ENCODE results near the gene RSU1.
"Not testable (repeated sequence)": the region's sequence is repeated elsewhere in the genome, so short reads cannot be mapped to it uniquely, and the experiment has no call there.

RSU1 gene

DNA sequence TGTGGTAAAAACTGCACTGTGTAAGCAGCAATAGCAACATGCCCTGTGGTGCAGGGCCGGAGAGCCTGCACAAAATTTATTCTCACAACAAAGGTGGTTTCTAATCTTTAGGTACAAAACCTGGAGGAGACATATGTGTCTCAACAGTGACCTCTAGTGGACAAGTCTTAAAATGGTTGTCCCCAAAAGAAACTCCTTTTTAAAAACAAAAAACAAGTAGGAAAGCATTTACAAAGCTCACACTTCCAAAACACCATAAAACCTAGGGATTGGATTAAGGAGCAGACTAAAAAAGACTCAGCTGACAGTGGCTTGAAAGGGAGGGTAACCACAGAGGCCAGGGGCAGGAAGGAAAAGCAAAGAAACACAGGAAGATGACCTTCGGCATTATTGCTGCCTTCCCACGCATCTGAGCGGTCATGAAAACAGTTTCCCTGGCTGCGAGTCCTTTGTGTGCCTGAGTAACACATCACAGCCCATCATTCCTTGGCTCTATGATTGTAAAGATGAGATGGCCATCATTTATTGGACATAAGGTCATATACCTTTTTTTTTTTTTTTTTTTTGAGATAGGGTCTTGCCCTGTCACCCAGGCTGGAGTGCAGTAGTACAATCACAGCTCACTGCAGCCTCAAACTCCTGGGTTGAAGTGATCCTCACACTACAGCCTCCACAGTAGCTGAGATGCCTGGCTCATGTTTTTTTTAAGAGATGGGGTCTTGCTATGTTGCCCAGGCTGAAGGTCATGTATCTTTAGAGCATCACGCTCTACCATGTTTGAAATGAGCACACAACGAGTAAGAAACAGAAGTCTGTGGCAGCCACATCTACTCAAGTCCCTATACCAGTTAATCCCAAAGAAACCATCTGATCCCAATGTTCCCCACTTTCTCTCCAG, 39.5 kb downstream of the RSU1 start:
- no peak for DNase-seq

DNA sequence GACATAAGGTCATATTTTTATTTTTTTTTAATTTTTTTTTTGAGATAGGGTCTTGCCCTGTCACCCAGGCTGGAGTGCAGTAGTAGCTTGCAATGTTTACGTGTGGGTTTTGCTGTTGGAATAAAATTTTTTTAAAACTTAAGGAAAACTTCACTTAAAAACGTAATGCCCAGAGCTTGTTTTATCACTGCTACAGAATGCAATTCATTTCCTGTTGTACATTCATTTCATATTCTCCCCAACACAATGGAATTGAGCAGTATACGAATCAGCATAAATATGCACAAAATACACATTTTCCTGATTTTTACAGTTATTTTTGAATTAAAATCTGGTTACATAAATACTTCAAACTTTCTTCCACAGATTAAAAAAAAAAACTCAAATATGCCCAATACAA, 40.3 kb downstream of the RSU1 start:
- no peak for DNase-seq

DNA sequence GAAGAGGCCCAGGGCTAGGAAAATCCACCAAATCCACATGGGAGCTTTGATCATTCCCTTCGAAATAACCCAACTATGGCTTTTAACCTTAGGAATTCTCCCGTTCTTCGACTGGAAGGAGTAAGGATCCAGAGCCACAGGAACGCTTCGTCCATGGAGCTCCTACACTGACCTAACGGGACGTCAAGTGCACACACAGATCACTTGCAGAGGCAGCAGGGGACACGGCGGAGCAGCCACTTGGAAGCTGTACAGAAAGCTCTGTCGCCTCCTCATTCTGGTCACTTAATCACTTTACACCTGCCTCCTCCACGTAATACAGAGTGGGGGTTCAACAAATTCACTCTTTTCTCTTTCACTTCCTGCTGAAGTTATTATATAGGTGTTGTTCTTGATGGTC, 43.9 kb downstream of the RSU1 start:
- no peak for DNase-seq

DNA sequence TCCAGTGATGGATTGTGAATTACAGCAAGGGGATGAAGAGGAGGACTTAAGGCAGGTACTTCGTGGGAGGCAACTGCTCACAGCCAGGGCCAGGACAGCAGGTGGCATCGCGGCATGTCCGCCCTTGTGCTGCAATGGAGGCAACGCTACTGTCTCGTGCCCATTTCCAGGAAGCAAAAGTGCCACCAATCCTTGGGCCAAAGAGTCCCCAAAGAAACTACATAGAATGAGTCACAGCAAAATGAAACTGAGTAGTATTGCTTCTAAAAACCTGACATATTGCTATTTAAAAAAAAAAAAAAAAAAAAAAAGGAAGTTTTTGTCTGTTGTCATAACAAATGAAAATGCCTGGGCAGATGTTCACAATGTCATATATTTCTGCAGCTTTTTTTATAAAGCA, 46.6 kb downstream of the RSU1 start:
- DNase-seq, result no peak

DNA sequence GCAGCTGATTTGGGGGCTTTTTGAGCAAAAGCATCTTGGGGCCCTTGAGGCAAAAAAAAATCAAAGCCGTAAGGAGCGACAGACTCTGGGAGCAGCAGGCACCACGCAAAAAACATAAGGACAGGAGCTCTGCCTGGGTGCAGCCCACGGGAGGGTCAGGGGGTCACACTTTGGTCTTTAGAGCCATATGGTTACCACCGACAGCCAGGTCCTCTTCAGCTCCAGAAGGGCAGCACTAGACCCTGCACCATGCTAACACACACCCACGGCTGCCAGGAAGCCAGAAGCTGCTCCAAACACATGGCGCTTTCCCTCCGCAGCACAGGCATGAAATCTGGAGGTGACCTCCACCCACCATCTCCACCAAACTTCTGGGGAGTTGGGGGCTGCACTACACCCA, 47.1 kb downstream of the RSU1 start:
- DNase-seq, result no peak

DNA sequence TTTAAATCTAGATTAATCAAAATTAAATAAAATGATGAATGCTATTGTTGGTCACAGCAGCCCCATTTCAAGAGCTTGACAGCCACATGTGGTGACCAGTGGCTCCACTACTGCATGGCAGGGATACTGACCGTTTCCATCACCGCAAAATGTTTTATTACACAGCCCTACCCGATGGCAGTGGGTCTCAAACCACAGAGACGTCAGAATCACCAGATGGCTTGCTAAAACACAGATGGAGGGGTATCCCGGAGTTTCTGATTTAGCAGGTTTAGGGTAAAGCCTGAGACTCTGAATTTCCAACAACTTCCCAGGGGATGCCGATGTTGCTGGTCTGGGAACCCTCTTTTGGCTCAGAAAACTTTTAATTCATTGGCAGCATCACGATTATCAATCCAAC, 47.9 kb downstream of the RSU1 start:
- DNase-seq, result no peak

DNA sequence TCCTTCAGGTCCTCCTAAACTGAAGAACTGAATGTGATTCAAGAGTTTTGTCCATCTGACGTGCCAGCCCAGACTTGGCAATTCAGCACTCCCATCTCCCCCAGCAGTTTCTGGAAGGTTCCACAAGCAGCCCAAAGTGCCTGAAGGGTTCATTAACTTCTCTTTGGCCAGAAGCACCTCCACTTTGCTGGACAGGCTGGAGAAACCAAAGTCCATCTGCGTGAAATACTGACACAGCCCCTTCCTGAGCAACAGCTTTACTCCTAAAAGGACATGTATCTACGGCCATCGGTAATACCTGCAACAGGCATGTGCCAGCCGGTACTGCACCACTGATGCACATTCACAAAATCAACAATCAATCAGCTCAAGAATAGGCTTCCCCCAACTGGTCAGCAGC, 48.5 kb downstream of the RSU1 start:
- no peak for DNase-seq

DNA sequence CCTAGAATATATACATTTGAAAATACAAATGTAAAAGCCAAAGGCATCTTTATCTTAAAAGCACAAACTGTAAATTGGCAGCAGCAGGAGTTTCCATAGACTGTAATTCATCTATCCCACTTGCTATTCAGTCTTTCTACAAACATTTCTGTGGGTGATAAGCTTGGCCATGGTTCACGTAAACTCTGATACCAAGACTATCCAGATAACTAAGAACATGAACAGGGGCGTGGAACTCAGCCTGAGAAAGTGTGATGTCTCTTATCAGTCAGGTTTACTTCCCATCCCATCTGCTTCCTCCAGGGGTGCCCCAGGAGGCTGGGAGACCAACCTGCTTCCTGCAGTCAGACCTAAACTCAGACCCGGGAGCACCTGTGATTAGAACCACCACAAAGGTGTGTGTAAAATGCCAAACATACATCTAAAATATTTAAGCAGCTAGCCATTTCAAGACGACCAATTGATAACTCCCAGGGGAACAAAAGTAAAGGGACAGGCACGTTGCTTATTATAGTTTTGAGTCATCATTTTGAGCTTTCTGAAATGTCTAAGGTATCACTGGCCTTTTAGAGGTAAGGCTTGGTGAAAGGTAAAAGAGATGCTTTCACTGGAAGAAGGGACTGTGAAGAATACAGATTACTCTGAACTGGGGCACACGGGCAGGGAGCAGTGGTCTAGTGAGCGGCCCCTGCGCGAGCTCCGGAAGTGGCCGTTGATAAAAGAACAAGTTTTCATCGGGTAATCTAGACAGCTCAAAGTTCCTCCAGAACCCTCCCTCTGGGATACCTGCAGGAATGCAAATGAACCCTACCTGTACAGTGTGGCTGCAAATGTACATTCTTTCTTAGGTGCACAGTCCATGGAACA, 51.5 kb downstream of the RSU1 start:
- DNase-seq, result no peak

DNA sequence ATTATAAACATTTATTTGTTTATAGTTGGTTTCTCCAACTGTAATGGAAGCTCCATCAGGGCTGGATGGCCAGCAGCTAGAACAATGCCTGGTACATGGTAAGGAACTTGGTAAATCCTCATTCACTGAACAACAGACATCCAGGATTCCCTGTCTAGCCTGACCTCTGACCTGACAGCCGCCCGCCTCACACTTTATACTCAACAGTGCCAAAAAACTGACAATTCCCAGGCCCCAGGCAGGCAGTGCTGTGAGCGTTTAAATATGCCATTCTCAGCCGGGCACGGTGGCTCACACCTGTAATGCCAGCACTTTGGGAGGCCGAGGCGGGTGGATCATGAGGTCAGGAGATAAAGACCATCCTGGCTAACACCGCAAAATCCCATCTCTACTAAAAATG, 55.9 kb downstream of the RSU1 start:
- no peak for DNase-seq

DNA sequence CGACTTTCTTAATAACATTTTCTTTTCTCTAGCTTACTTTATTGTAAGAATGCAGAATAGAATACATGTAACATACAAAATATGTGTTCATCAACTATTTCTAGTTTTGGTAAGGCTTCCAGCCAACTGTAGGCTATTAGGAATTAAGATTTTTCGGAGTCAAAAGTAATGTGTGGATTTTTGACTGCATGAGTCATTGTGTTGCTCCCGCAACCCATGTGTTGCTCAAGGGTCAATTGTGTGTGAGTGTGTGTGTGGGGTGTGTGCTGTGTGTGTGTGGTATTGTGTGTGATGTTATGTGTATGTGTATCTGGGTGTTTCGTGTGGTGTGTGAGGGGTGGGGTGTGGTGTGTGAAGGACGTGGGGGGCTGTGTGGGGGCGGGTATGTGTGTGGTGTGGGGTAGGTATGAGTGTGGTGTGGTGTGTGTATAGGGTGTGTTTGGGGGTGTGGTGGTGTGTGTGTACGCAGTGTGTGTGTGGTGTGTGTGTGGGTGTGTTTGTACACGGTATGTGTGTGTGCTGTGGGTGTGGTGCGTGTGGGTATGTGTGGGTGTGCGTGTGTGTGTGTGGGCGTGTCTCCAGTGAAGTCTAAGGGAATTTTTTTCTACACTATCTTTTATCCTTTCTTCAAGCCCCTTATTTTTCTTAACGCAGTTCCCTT, 60.5 kb downstream of the RSU1 start:
- DNase-seq, result no peak

DNA sequence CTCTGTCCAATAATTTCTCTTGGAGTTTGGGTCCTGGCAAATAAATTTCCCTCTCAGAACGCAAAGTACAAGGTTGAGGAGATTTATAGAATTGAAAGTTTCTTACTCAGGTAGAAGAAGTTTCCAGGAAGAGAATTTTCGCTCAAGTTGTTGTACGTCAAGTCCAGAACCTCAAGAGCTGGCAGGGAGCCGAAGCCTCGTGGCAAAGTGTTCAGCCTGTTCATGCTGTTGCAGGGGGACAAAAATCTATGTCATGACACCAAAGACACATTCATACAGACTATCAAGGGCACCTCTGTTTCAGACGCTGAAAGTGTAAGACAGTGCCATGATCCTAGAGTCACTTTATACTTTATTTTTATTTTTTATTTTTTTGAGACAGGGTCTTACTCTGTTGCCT, 62.5 kb downstream of the RSU1 start:
- DNase-seq, result no peak

DNA sequence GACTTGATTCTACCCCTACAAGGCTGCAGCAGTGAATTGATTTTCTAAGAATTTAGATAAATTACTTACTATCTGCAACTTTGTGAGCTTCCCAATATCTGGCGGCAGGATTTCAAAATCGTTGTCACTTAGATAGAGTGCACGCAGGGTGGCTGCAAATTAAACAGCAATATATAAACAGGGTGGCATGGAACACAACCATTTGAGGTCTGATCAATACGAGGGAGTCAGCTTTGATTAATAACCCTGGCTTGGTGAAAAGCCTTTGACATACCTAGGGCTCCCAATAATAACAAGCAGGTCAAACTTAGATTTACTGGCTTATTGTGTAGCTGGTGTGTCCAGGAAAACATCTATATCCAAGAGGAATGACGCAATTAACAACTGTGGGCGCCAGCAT, 64.4 kb downstream of the RSU1 start:
- not testable (repeated sequence) for DNase-seq

DNA sequence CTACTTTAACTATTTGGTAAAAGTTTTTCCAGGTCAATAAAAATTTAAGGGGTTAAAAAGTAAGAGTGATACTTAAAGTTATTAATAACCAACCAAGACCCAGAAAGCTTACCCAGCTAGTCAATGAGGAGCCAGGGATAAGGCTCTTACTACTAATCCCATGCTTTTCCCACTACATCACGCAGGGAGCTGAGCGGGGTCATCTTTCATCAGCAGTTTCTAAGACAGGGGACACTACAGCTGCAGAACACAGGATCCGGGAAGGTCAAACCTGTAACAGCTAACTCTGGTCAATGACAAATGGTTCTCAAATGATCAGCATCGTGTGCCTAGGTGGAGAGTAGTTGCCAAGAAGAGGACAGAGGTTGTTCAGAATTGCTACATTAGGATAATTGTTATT, 65.1 kb downstream of the RSU1 start:
- no peak for DNase-seq

DNA sequence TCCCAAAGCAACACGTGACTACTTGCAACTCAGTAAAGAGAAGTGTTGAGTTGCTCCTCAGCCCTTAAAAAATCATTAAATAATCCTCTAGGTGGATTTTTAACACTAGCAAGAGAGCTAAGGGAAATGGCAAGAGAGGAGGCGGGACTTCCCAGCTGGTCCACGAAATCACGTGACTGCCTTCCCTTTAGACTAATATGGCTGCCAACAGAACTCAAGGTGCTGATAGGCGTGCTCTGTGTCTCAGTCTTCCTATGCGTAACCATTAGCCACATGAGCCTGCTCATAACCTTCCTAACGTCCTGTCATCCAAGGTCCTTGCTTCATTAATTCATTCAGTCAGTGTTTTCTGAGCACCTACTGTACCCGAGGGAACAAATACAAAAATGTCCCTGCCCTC, 66.0 kb downstream of the RSU1 start:
- no peak for DNase-seq

DNA sequence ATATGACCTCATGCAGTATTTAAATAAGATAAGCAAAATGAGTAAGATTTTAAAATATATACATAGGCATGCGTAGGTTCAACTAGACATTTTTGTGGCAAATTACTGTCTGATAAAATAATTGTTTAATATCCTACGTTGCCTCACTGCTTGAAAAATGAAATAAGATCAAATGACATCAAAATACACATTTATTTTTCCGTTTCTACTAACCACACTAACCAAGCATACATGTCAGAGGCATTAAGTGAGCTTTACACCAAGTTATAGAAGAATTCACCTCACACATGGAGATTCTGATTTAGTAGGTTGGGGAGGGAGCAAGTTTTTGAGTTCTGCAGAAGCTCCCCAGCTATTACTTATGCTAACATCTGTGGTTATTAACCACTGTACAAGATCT, 66.8 kb downstream of the RSU1 start:
- no peak for DNase-seq

DNA sequence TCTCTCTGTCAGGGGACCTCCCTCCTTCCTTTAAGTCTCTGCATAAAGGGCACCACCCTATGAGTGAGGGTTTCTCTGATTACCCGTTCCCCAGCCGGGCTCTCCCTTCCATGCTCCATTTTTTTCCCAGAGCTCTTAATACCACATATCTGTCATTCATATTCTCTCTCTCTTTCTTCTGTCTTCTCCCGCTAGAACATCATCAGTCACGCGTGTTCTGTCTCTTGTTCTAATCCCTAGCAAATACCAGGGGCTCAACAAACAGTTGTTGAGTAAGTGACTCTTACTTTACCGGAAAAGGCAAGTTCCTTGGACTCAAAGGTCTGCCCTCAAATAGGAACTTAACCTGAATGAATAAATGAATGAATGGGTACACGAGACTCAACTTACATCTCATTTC, 68.5 kb downstream of the RSU1 start:
- no peak for DNase-seq

DNA sequence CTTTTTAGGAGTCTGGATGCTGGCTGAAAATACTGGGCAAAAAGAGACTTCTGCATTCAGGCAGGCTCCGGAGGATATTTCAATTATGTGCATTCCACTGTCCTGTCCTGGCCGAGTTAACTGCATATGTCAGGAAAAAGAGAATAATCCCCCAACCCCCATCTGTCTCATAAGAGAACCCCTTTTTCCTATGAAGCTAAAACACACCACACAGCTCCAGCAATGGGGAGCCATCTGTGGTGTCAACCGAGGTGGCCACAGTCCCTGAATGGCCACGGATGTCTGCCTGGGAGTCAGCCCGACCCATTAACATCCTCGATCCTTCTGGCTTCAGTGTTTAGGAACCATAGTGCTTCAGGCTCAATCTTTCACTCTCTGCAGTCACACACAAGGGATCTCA, 70.4 kb downstream of the RSU1 start:
- no peak for DNase-seq

DNA sequence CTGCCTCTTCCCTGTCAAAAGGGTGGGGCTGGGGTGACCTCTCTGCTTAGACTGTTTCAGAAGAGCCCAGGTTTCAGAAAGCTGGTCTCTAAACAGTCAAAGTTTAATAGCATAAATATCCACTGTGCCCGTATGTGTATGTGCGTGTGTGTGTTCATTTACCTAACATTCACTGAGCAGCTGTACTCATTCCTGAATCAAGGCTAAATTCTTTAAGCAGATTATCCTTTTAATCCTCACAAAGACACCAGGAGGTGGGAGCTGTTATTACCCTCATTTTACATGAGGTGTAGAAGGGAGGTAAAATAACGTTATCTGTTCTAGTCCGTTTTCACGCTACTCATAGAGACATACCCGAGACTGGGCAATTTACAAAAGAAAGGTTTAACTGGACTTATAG, 72.2 kb downstream of the RSU1 start:
- no peak for DNase-seq

DNA sequence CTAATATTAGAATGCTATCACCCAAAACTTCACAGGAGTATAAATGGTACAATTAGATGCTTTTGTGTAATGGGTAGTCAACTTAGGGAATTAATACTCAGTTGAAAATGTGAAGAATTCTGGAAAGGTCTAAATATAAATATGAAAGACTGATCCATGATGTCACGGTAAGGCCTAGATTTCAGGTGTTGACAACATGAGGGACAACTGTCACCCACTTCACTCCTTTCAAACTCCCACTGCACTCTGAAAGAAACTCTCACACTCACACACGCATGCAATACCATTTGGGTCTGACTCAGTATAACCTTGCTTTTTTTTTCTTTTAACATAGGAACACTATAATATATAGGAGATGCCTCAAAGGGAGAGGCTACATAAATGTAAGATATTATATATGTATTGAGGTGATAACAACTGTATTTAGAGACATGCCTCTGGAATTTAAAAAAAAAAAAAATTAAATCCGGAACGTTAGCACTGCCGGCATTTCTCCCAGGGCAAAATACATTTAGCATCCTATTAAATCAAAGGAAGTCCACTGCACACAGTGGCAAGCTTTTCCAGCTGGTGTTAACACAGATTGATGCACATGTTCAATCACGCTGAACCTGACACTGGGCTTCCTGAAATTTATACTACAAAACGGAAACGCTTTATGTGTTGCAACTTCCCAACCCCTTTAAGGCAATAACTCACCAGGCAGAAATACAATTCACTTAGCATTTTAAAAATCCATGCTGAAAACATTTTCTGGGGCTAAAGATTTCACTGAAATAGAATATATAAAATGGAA, 74.9 kb downstream of the RSU1 start:
- no peak for DNase-seq

DNA sequence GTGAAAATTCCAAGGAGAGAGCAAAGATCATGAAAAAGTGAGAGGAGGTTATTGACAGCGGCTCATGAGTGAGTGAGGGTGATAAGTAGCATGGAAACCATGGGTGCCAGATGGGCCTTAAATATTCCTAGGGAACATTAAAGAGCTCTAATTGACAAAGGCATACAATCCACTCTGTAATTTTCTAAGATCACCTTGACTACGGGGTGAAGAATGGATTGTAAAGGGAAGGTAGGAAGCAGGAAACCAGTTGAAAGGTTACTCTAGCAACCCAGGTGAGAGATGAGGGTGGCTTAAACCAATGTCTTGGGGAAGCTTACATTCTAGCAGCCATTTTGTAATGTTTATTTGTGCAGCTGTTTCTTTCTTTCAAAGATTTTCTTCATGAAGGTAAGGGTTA, 75.7 kb downstream of the RSU1 start:
- DNase-seq, result no peak

DNA sequence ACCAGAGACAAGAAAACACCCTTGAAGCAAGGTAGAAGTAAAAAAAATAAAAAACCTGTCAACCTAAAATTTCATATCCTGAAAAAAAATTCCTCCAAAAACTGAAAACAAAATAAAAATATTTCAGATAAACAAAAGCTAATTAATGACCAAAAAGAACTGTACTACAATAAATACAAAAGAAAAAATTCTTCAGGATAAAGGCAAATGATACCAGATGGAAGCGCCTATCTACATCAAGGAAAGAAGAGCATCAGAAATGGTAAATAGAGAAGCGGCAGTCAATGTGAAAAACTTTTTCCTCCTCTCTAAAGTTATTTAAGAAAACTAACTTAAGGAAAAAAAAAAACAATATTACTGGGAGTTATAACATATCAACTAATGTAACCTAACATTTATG, 79.8 kb downstream of the RSU1 start:
- DNase-seq, result no peak

DNA sequence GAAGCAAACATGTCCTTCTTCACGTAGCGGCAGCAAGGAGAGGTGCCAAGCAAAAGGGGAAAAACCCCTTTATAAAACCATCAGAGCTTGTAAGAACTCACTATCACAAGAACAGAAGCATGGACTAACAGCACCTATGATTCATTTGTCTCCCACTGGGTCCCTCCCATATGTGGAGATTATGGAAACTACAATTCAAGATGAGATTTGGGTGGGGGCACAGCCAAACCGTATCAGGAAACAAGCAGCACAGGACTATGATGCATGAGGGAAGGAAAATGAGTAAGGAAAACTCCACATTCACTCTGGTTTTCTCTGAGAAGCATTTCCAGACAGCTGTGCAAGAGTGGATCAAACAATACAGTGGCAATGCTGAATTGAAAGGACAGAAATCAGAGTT, 81.6 kb downstream of the RSU1 start:
- no peak for DNase-seq

DNA sequence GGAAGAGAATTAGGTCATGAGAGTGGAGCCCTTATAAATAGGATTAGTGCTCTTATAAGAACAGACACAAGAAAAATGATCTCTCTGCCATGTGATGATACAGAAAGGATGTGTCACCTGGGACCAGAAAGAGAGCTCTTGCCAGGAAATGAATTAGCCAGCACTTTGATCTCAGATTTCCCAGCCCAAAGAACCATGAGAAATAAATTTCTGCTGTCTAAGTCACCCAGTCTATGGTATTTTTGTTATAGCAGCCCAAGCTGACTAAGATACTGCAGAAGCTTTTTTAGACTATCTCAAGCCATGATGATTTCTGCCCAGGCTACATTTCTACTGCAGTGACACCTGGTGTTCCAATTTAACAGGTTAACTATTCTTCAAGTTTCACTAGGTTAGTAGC, 84.8 kb downstream of the RSU1 start:
- DNase-seq, result no peak

Measured in right hindlimb (tissue), 1 donor.